ENCODE measurements around the gene BROX.

Gene BROX

DNA sequence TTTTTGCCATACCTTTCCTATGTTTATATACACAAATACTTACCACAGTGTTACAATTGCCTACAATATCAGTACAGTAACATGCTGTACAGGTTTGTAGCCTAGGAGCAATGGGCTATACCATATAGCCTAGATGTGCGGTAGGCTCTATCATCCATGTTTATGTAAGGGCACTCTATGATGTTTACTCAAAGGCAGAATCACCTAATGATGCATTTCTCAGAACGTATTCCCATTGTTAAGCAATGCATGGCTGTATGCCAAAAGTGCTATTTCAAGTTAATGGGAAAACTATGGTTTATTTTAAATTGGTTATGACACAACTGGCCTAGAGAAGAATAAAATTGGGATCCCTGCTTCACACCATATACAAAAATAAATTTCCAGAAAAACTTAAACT, 65.6 kb downstream of the BROX start:
- DNase-seq (ENCODE audit: low read depth): no peak

DNA sequence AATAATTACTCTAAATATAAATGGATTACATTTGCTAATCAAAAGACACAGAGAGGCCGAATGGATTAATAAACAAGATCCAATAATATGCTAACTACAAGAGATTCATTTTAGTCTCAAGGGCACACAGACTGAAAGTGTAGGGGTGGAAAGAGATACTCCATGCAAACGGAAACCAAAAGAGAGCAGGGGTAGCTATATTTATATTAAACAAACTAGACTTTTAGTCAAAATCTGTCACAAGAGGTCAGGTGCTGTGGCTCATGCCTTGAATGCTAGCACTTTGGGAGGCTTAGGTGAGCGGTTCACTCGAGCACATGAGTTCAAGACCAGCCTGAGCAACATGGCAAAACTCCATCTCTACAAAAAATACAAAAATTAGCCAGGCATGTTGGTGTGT, 68.9 kb downstream of the BROX start:
- DNase-seq (ENCODE audit: low read depth): no peak

DNA sequence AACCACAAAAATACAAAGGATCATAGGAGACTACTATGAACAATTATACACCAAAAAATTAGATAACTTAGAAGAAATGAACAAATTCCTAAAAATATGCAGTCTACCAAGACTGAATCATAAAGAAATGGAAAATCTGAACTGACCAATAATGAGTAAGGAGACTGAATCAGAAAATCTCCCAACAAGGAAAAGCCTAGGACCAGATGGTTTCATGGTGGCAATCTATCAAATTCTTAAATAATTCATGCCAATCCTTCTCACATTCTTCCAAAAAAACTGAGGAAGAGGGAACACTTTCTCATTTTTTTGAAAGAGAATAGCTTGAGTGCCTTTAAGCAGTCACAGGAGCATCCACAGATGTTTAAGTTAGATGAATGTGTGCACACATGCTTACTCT, 70.7 kb downstream of the BROX start:
- no peak for DNase-seq (ENCODE audit: low read depth)

DNA sequence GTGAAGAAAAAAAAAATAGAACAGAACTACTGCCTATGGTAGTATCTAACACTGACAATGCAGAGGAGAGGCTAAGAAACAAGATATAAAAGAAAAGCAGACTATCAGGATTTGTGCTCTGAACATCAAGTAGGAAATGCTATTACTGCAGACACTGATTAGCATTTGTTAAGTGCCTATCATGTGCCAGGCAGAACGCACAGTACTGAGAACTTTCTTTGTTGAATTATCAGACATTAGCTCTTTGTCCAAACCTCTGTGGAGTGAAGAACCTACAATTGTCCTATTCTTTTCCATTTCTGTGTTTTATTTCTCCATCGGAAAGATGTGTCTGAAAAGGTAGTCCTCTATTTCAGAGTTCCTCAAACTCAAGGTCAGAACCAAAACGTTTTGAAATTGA, 72.0 kb downstream of the BROX start:
- no peak for DNase-seq (ENCODE audit: low read depth)

All from activated T-cell treated with anti-CD3 and anti-CD28 coated beads for 24 hours (primary cell).